ES-I3 (cell line): ENCODE data around the gene PDE7B.
"Not testable (repeated sequence)": the region's sequence is repeated elsewhere in the genome, so short reads cannot be mapped to it uniquely, and the experiment has no call there.

ENCODE experiments used
- H3K36me3 ChIP-seq: 2 replicates; pipeline ENCODE4 v1.6.1; 2013; ENCODE audit warnings: mild to moderate bottlenecking, low read length, control low read depth, moderate library complexity; ENCODE audit not compliant: insufficient read depth
- H3K4me1 ChIP-seq: 2 replicates; pipeline ENCODE4 v1.6.1; 2013; ENCODE audit warnings: mild to moderate bottlenecking, control low read depth, low read length; ENCODE audit not compliant: insufficient read depth
- H3K9ac ChIP-seq: 2 replicates; pipeline ENCODE4 v1.6.1; 2013; ENCODE audit warnings: low read depth, mild to moderate bottlenecking, low read length, moderate library complexity
- H3K9me3 ChIP-seq: 2 replicates; pipeline ENCODE4 v1.6.1; 2013; ENCODE audit warnings: mild to moderate bottlenecking, low read length, moderate library complexity; ENCODE audit not compliant: control insufficient read depth, insufficient read depth

PDE7B gene

GRCh38 chr6:136114661-136115060 lies 263.2 kb downstream of the PDE7B start:
- Histone ChIP-seq H3K9ac (no peak overlapping the region), H3K4me1 (peaks cover 4% of the 10 kb centered on the region; the same call in 1 of the 2 replicates), H3K9me3 (no peaks in the 10 kb centered on the region), H3K36me3 (no peaks in the 10 kb centered on the region)

GRCh38 chr6:136115941-136116340 lies 264.4 kb downstream of the PDE7B start:
- Histone ChIP-seq H3K4me1 (peaks cover 4% of the 10 kb centered on the region; the same call in 1 of the 2 replicates), H3K36me3 (no peaks in the 10 kb centered on the region), H3K9me3 (no peaks in the 10 kb centered on the region), H3K9ac (no peak overlapping the region)

- peaks cover 4% of the 10 kb centered on the region; the same call in 1 of the 2 replicates for H3K4me1 ChIP-seq
- no peak overlapping the region for H3K9ac ChIP-seq
- no peaks in the 10 kb centered on the region for H3K36me3 ChIP-seq
- H3K9me3 ChIP-seq, result no peaks in the 10 kb centered on the region
These were observed 265.6 kb downstream of the PDE7B start for GRCh38 chr6:136117081-136117480.

- Histone ChIP-seq H3K9ac (no peak overlapping the region), H3K9me3 (no peaks in the 10 kb centered on the region), H3K4me1 (peaks cover 3% of the 10 kb centered on the region; the same call in 1 of the 2 replicates), H3K36me3 (no peaks in the 10 kb centered on the region)
These were observed 267.3 kb downstream of the PDE7B start for GRCh38 chr6:136118787-136119186.

- no peaks in the 10 kb centered on the region for H3K9me3 ChIP-seq
- no peaks in the 10 kb centered on the region for H3K36me3 ChIP-seq
- H3K9ac ChIP-seq, result no peak overlapping the region
- no peaks in the 10 kb centered on the region for H3K4me1 ChIP-seq
These were observed 272.0 kb downstream of the PDE7B start for GRCh38 chr6:136123468-136123867.

GRCh38 chr6:136125585-136125984 lies 274.1 kb downstream of the PDE7B start:
- Histone ChIP-seq H3K9me3 (no peaks in the 10 kb centered on the region), H3K9ac (no peak overlapping the region), H3K4me1 (no peaks in the 10 kb centered on the region), H3K36me3 (no peaks in the 10 kb centered on the region)

GRCh38 chr6:136127873-136128272 lies 276.4 kb downstream of the PDE7B start:
- H3K4me1 ChIP-seq, result no peaks in the 10 kb centered on the region
- no peaks in the 10 kb centered on the region for H3K36me3 ChIP-seq
- H3K9me3 ChIP-seq, result no peaks in the 10 kb centered on the region
- no peak overlapping the region for H3K9ac ChIP-seq

GRCh38 chr6:136129365-136129764 lies 277.9 kb downstream of the PDE7B start:
- Histone ChIP-seq H3K4me1 (no peaks in the 10 kb centered on the region), H3K36me3 (no peaks in the 10 kb centered on the region), H3K9me3 (no peaks in the 10 kb centered on the region), H3K9ac (no peak overlapping the region)

- Histone ChIP-seq H3K36me3 (no peaks in the 10 kb centered on the region), H3K9ac (no peak overlapping the region)
These were observed 282.8 kb downstream of the PDE7B start for GRCh38 chr6:136134268-136134667.

GRCh38 chr6:136134751-136135150 lies 283.2 kb downstream of the PDE7B start:
- Histone ChIP-seq H3K9ac (no peak overlapping the region), H3K36me3 (no peaks in the 10 kb centered on the region), H3K9me3 (no peaks in the 10 kb centered on the region), H3K4me1 (no peaks in the 10 kb centered on the region)

More at GRCh38 chr6:136134268-136134667, 282.8 kb downstream of the PDE7B start:
- H3K9me3 ChIP-seq, result no peaks in the 10 kb centered on the region
- H3K4me1 ChIP-seq, result no peaks in the 10 kb centered on the region

- Histone ChIP-seq H3K36me3 (no peaks in the 10 kb centered on the region), H3K4me1 (no peaks in the 10 kb centered on the region), H3K9ac (no peak overlapping the region), H3K9me3 (no peaks in the 10 kb centered on the region)
These were observed 284.8 kb downstream of the PDE7B start for GRCh38 chr6:136136274-136136673.

- no peaks in the 10 kb centered on the region for H3K36me3 ChIP-seq
- H3K9me3 ChIP-seq, result no peaks in the 10 kb centered on the region
- no peak overlapping the region for H3K9ac ChIP-seq
- no peaks in the 10 kb centered on the region for H3K4me1 ChIP-seq
These were observed 285.6 kb downstream of the PDE7B start for GRCh38 chr6:136137008-136137692.

- no peak overlapping the region for H3K9ac ChIP-seq
- no peaks in the 10 kb centered on the region for H3K4me1 ChIP-seq
- no peaks in the 10 kb centered on the region for H3K36me3 ChIP-seq
- H3K9me3 ChIP-seq, result no peaks in the 10 kb centered on the region
These were observed 286.4 kb downstream of the PDE7B start for GRCh38 chr6:136137739-136138402.

GRCh38 chr6:136139111-136139510 lies 287.6 kb downstream of the PDE7B start:
- not testable (repeated sequence) for H3K4me1 ChIP-seq, H3K36me3 ChIP-seq, H3K9ac ChIP-seq, H3K9me3 ChIP-seq
